ENCODE measurements around the gene RABL3.
"Not testable (repeated sequence)": the region's sequence is repeated elsewhere in the genome, so short reads cannot be mapped to it uniquely, and the experiment has no call there.

The RABL3 gene

DNA sequence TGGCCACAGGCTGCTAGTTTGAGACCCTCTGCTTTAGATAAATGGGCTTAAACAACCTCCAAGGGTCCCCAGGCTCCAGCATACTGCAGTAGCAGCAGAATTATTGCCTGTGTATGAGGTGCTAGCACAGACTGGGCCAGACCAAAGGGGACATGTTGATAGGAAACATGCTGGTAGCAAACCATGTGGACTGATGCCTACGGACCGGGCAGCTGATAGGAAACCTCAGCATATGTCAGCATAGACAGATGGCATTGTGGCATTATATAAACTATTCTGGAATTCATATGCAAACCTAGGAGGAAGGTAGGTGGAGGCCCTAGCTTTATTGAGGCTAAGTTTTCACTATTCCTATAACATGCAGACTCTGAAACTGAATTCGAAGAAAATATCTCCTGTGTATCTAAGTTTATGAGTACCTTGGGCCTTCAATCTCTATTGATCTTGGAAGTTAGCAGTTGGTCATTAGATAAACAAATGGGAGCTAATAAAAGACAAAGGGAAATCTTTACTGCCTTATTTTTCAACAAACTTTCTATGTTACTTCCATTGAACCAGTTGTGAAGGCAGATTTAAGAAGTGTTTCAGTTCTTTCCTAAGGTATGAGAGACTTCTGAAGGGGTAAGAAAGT is 58.5 kb downstream of the RABL3 start:
- DNase-seq (ENCODE audit: extremely low read depth in 1 of 2, low read depth in 1 of 2) = no peak

DNA sequence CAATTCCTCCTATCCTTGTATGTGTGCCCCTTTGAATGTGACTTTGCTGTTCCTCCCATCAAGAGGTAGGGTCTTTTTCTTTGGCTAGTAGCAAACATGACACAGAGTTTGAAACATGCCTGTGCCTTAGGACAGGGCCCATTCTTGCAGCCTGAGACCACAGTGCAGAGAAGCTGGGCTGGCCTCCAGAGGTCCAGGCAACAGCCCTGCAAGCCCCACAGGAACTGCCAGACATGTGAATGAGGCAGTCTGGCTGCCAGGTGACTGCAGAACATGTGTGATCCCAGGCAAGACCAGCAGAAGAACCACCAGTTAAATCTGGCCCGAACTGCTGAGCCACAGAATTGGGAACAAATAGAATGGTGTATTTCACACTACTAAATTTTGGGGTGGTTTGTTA is 59.1 kb downstream of the RABL3 start:
- no peak for DNase-seq (ENCODE audit: extremely low read depth in 1 of 2, low read depth in 1 of 2)

DNA sequence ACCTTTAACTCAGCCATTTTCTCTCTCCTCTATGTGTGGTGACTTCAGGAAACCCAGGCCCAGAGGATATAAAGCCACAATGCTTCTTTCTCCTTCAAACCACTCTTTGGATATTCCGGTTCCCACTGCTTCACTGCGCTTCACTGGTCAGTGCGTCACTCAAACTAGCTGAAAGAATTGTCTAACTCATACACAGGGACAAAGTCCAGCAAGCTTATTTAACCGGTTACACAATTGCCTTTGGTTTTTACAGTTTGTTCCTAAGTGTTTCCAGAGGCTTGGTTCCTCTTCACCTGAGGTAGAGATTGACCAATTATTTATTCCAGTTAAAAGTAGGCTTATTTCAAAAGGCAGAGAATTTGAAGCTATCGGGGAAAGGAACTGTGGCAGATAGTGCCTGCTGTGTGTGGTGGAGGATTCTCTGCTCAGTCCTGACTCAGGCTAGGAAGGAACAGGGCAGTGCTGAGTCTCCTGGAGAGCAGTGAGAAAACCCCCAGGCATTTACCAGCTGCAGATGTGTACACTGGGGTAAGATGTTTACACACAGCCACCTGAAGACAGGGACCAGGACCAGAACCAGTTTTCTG is 60.1 kb downstream of the RABL3 start, which contains the start of gene HGD:
Gene HGD (minus strand): TSS at position 145 of the 587 bp plus-strand sequence. CDS start 128 bp downstream, at position 17.
- DNase-seq (ENCODE audit: extremely low read depth in 1 of 2, low read depth in 1 of 2) = no peak

DNA sequence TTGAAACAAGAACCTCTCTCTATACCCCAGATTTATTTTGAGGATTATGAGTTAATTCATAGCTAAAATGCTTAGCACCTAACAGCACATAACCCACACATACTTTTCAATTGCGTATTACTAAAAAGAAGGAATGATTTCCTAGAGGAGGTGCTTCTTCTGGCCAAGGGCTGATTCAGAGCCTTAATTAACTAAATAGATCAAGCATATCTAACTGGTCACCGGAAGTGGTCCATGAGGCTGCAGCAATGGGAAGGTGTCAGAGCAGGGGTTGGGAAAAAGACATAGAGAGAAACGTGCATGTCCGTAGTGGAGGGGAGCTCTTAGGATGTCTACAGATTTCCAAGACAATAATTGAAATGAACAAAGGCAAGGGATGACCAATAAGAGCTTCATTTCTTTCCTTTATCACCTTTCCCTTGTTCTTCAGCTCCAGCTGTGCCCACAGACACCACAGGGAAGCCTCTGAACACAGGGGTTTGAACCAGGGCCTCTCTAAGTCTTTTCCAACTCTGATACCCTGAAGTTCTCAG is 60.7 kb downstream of the RABL3 start:
- DNase-seq (ENCODE audit: extremely low read depth in 1 of 2, low read depth in 1 of 2) = no peak

DNA sequence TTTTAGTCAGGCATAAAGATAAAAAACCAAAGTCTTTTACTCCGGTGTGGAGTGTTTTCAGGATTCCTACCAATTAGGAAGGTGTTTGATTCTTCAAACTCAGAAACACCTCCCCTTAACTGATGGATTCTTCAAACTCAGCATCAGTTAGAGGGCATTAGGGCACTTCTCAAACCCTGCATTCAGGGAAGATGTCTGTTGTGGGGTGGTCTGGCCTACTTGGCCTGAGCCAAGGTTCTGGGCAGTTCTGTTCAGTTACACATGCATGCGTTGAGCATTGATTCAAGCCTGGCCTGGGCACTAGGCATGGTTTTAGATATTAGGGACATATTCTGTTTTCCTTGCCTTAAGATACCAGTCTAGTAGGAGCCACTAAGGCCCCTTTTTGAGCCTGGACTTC is 61.3 kb downstream of the RABL3 start:
- no peak for DNase-seq (ENCODE audit: extremely low read depth in 1 of 2, low read depth in 1 of 2)

DNA sequence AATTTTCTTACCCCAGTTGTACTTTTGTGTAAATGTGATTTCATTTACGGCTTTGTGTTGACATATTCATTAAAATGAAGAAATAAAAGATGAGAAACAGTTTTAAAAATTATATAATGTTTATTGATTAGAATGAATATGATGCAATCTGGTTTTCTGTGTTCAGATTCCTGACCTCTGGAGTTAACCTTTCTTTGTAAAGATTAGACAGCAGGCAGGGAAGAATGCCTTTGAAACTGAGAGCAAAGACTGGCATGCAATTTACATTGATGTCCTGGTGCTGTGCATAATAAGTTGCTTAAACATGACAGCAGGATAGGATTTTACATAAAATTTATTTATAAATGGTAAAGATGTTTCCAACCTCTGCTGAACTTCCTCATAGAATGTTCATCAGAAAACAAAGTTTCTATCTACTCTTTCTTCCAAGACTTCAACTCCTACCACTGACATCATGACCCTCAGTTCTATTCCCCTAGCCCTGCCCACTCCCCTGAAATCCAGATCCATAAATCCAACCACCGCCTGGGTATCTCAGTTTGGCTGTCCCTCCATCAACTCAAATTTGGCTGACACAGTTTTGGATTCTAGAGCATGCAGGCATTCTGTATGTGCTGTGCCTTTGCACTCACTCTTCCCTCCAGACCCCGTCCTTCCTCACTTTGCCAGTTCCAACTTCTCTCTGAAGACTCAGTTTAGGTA is 62.0 kb downstream of the RABL3 start:
- DNase-seq (ENCODE audit: extremely low read depth in 1 of 2, low read depth in 1 of 2) = no peak

DNA sequence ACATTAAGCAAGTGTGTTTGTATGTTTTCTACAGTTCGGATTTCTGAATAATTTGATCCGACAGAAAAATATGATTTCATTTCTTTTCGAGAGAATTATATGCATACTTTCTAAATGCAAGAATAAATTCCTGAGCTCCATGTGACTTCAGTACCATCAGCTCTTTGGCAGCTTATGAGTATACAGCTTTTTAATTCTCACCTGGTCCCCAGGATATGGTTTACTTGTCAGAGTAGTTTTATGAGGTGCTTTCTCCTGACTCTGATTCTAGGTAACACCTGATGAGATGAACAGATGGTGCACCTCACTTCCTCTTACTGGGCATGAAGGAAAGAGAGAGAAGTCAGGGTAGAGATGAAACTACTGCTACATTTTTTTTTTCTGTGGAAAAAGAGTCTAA is 63.3 kb downstream of the RABL3 start:
- DNase-seq (ENCODE audit: extremely low read depth in 1 of 2, low read depth in 1 of 2) = no peak

DNA sequence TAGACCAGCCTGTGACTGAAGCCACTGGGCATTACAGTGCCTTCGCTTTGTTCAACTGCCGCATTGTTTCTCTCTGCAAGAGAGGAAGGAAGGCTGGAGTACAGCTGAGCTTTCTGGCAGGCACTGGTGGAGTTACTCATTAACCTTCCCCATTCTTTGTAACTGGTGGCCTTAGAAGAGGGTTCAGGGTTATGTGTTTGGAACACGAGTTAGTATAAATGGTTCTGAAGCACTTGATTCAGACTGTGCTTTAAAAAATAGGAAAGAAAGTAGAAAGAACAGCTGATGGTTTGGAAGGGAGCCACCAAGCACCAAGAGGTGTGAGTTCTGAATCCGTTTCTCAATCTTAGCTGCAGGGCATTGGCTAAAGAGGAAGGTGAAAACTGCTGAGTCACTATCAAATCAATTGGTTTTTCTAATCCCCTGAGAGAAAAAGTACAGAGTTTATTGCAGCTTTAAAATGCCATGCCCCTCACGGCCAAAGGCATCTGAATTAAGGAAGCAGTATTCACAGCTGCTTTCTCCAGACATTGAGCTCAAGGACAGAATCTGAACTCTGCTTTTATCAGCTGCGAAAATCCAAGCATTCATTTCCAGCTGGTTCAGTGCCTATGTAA is 63.9 kb downstream of the RABL3 start:
- DNase-seq (ENCODE audit: extremely low read depth in 1 of 2, low read depth in 1 of 2) = no peak

DNA sequence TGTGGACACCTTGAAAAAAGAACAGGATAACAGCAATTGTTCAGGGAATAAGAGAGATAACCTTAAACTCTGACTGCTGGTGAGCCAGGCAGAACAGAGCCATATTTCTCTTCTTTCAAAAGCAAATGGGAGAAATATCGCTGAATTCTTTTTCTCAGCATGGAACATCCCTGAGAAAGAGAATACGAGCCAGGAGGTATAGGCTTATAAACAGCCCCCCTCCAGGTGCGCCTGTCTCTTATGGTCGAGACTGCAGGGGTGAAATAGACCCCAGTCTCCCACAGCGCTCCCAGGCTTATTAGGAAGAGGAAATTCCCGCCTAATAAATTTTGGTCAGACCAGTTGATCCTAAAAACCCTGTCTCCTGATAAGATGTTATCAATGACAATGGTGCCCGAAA is 65.1 kb downstream of the RABL3 start:
- DNase-seq (ENCODE audit: extremely low read depth in 1 of 2, low read depth in 1 of 2) = not testable (repeated sequence)

DNA sequence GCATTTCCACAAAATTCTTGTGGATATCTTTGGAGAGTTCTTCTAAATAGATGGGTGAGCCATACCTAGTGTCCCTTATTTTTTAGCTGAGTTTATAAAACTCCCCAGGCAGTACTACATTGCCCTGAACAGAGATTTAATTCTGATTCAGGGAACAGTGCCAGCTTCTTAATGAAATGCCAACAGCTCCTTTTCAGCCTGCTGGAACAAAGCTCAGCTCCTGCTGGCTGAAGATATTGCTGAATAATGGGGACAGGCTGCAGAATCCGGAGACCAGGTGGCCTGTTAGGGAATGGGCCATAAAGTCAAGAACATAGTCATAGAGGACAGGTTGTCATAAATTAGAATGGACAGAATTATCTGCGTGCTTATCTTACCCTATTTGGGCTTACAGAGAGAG is 69.2 kb downstream of the RABL3 start:
- no peak for DNase-seq (ENCODE audit: extremely low read depth in 1 of 2, low read depth in 1 of 2)

DNA sequence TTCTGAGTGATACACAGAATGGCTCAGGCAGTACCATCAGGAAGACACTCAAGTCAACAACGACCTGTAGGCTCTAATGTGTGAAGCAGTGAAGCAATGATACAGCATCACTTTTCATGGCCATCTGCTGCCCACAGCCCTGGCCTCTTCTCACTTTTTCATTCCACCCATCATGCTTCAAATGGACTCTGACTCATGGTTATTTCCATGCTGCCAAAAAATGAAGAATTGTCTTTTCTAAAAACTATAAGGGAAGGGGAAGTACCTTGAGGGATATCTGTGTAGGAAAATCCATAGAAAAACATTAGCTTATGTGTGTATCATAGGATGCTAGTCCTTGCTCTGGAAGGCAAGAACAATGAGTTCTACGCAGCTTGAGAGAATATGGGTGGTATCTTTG is 71.7 kb downstream of the RABL3 start:
- no peak for DNase-seq (ENCODE audit: extremely low read depth in 1 of 2, low read depth in 1 of 2)

DNA sequence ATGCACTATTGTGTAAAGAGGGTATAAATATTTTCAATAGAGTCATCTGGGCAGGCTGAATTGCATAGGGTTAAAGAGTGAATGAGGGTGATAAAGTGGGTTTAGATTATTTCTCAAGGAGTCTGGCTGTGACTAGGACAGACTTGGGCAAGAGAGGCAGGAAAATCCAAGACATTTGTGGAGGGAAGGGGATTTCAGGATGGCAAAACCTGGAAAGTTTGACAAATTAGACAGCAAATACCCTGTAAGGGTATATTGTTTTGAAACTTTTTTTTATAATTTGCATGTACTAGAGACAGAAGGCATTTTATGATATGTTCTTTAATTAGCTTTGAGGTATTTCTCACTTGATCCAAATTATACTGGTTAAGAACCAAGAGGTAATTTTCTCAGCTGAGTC is 77.4 kb downstream of the RABL3 start:
- no peak for DNase-seq (ENCODE audit: extremely low read depth in 1 of 2, low read depth in 1 of 2)

DNA sequence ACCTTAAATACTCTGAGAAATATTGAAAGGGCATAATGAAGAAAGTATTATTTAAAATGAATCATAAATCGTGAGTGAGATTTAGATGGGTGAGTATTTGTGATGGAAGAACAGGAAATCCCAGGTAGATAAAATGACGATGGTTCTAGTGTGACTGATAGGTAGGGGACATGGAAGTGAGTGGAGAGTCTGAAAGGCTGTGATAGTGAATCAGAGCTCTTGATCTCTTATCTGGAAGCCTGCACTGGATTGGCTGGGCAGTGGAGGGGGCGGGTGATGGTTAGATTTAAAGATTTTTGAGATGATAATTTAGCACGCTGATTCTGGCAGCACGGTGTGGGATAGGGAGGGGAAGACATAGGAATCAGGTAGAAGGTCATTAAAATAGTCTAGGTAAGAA is 80.4 kb downstream of the RABL3 start:
- no peak for DNase-seq (ENCODE audit: extremely low read depth in 1 of 2, low read depth in 1 of 2)

DNA sequence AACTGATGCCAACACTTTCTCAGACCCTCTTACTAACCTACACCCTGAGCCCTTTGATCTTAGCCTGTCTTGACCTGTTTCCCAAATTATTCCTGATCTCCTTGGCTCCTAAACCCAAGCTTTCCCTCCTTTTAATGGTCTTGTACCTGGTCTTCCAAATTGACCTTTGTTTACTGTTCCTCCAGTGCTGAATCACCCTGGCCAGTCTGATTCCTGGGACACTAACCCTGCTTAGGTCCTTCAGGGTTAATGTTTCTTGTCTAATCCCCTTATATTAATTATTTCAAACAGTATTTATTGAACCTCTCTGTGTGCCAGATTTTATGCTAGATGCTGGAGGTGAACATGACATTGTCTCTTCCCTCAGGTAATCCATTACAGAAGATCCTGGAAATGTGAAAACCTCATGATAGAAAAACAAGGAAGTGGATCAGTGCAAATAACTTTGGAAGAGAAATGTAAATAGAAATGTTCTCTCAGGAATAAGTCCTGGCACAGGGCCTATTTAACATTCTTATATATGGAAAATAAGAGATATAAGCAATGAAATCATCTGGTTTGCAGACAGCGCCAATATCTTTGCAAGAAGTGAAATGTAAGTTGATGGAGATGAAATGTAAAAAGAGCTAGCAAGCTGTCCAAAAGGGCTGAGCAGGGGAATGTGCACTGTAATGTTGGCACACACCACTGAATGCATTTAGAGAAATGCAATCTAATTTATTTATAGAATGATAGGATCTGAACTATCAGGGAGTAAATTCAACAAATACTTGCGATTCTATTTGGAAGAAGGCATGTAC is 81.0 kb downstream of the RABL3 start:
- no peak for DNase-seq (ENCODE audit: extremely low read depth in 1 of 2, low read depth in 1 of 2)

DNA sequence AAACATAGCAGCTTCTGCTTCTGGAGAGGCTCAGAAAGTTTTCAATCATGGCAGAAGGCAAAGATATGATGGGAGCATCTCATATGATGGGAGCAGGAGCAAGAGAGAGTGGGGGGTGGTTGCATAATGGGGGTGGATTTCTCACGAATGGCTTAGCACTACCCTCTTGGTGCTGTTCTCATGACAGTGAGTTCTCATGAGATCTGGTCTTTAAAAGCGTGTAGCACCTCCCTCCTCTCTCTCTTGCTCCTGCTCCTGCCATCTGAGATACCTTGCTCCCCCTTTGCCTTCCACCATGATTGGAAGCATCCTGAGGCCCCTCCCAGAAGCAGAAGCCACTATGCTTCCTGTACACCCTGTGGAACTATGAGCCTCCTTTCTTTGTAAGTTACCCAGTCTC is 82.5 kb downstream of the RABL3 start:
- no peak for DNase-seq (ENCODE audit: extremely low read depth in 1 of 2, low read depth in 1 of 2)

DNA sequence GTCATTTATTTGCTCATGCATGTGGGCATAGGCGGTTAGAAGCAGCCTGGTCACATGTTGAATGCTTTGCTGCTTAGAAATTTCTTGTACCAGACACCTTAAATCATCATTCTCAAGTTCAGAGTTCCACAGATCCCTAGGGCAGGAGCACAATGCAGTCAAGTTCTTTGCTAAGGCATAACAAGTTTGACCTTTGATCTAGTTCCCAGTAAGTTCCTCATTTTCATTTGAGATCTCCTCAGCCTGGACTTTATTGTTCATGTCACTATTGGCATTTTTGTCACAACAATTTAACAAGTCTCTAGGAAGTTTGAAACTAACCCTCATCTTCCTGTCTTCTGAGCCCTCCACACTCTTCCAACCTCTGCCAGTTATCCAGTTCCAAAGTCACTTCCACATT is 83.0 kb downstream of the RABL3 start:
- DNase-seq (ENCODE audit: extremely low read depth in 1 of 2, low read depth in 1 of 2) = no peak

DNA sequence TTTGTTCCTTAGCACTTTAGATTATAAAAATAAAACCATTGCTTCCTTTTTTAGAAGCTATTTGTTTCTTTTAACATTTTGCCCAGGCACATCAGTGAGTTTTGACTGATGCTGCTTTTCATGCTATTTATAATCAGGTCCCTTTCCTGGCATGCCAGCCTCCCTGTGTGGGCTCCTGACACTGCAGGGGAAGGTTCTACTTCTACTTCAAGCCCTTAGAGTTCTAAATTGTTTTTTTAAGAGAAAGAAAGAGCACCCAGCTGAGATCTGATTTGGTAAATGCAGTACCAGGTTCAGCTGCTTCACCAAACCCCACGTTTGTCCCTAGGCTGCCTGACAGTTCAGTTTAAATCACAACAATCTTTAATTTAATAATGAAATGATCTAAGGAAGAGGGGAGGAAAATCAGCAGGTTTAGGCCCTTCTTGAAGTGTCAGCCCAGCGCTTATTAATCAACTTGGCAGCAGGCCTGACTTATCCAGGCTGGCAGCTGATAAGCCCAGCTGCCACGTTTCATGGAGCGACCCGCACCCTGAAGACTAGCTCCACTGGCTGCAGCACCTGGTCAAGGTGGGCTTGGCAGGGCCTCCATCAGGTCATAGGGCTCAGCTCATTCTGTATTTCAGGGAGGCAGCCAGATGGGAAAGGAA is 89.3 kb downstream of the RABL3 start:
- no peak for DNase-seq (ENCODE audit: extremely low read depth in 1 of 2, low read depth in 1 of 2)

DNA sequence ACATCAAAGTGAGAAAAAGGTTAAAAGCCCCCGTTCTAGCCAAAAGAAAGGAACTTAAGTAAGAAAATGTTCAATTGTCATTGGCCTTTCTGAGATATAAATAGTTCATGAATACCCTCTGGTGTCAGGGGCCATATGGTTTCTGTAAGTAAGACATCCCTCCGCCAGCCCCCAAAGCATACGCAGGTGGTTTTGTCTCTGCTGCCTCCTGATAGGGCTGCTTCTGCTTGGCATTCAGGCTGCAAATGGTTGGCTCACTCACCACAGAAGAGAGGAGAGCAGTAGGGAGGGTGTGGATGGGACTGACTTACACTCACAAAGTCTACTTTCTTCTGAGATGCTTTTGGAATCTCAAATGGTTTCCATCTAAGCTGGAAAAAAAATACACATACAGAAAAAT is 90.0 kb downstream of the RABL3 start:
- no peak for DNase-seq (ENCODE audit: extremely low read depth in 1 of 2, low read depth in 1 of 2)

DNA sequence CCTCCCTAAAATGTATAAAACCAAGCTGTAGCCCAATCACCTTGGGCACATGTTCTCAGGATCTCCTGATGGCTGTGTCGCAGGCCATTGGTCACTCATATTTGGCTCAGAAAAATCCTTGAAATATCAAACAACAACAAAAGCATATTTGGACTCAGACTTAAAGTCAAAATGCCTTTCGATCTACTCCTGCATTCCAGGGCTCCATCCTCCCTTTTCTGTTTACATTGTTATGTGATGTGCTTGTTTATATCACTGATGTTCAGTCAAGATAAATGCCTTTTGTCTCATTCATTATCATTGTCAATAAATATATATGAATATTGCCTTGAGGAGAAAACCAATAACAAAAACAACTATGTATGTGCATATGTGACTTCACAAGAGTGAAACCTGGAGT is 92.0 kb downstream of the RABL3 start:
- no peak for DNase-seq (ENCODE audit: extremely low read depth in 1 of 2, low read depth in 1 of 2)

DNA sequence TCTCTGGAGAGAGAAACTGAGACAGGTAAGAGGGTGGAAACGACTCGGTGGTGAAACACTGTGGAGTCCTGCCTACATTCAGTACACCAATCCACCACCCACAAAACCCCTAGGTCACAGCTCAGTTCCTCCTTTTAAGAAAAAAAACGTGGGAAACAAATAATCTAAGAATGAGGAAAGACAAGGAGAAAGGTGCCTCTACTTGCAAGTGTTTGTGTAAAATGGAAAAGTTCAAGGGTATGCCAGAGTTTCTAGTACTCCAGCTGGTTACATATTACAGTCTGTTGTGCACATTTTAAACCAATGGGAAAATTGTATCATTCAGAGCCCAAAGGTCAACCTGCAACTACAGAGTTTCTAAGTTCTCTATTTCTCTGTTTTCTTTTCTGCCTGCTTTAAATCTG is 92.5 kb downstream of the RABL3 start:
- no peak for DNase-seq (ENCODE audit: extremely low read depth in 1 of 2, low read depth in 1 of 2)
